GM23248 (cell line): ENCODE data around the gene ADAMTS6.

Experiments used
- EZH2 ChIP-seq: fragments of 200-600 bp; sonication (generic); IDR thresholded peaks from 2 replicates; pipeline ENCODE4 v1.6.1; 2018; ENCODE audit warnings: antibody characterized with exemption, mild to moderate bottlenecking; ENCODE audit not compliant: insufficient read depth, poor library complexity, severe bottlenecking
- EZH2phosphoT487 ChIP-seq: fragments of 200-600 bp; sonication (generic); IDR thresholded peaks from 2 replicates; pipeline ENCODE4 v1.6.1; 2018; ENCODE audit warnings: antibody characterized with exemption, moderate library complexity, mild to moderate bottlenecking, low read depth; ENCODE audit not compliant: insufficient read depth

DNA sequence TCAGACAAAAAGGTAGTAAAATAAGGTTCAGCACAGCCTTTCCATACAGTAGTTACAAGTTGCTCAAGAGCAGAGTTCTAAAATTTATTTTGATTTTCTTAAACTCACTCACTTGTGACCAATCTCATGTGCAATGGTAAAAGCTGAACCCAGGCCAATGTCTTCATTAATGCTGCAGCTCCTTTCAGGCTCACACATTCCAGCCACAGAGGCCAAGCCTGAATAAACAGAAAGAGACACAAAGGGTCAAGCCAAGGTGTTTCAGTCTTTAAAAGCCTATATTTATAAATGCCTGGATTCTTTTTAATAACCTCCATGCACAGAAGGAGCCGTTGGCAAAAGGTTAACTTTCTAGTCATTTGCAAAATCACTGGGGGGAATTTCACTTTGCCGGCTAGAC lies 152.5 kb downstream of the ADAMTS6 start:
- no peak for TF ChIP-seq EZH2
- no peak for TF ChIP-seq EZH2phosphoT487
